Endothelial cell (in vitro differentiated cells): ENCODE measurements around the gene GNA12. TPM values are rescaled to one million over a fixed set of nuclear protein-coding genes. Genes with fewer than 3 reads are reported as not detected.

Experiments
- DNase-seq: peaks from one replicate; pipeline ENCODE4 v3.0.0; 2021; ENCODE audit warnings: low spot score
- H3K27ac Mint-ChIP-seq: one replicate; pipeline ENCODE4 v1.8.0; 2021; ENCODE audit warnings: mixed read lengths, inconsistent platforms; ENCODE audit not compliant: unreplicated experiment
- H3K27me3 Mint-ChIP-seq: one replicate; pipeline ENCODE4 v1.8.0; 2021; ENCODE audit warnings: mild to moderate bottlenecking, moderate library complexity, mixed read lengths, inconsistent platforms; ENCODE audit not compliant: unreplicated experiment
- H3K36me3 Mint-ChIP-seq: one replicate; pipeline ENCODE4 v1.8.0; 2021; ENCODE audit warnings: mild to moderate bottlenecking, low read depth, mixed read lengths, inconsistent platforms; ENCODE audit not compliant: unreplicated experiment
- H3K4me1 Mint-ChIP-seq: one replicate; pipeline ENCODE4 v1.8.0; 2021; ENCODE audit warnings: mild to moderate bottlenecking, mixed read lengths, inconsistent platforms; ENCODE audit not compliant: unreplicated experiment
- H3K4me3 Mint-ChIP-seq: one replicate; pipeline ENCODE4 v1.8.0; 2021; ENCODE audit warnings: mild to moderate bottlenecking, mixed read lengths, inconsistent platforms; ENCODE audit not compliant: unreplicated experiment
- H3K9me3 Mint-ChIP-seq: one replicate; pipeline ENCODE4 v1.8.0; 2021; ENCODE audit warnings: mixed read lengths, inconsistent platforms; ENCODE audit not compliant: unreplicated experiment
- total RNA-seq: library from RNA; stranded (reverse); fragmentation: NEBNext Ultra II Directional; extraction: Animal tissue kit (Norgen Biotek cat#: 25700); gene quantifications from one replicate; pipeline ENCODE4 v1.2.1, GENCODE V29; 2021; ENCODE audit not compliant: unreplicated experiment
- TF ChIP-seq, protein P1 (sequence below): fragments of 200-600 bp; sonication (generic); IDR thresholded peaks from one replicate; pipeline ENCODE4 v1.5.0; 2021; ENCODE audit warnings: antibody characterized with exemption; ENCODE audit not compliant: unreplicated experiment

The GNA12 gene
- total RNA-seq, 1 donor from 2014 or later, result 105 TPM

DNA sequence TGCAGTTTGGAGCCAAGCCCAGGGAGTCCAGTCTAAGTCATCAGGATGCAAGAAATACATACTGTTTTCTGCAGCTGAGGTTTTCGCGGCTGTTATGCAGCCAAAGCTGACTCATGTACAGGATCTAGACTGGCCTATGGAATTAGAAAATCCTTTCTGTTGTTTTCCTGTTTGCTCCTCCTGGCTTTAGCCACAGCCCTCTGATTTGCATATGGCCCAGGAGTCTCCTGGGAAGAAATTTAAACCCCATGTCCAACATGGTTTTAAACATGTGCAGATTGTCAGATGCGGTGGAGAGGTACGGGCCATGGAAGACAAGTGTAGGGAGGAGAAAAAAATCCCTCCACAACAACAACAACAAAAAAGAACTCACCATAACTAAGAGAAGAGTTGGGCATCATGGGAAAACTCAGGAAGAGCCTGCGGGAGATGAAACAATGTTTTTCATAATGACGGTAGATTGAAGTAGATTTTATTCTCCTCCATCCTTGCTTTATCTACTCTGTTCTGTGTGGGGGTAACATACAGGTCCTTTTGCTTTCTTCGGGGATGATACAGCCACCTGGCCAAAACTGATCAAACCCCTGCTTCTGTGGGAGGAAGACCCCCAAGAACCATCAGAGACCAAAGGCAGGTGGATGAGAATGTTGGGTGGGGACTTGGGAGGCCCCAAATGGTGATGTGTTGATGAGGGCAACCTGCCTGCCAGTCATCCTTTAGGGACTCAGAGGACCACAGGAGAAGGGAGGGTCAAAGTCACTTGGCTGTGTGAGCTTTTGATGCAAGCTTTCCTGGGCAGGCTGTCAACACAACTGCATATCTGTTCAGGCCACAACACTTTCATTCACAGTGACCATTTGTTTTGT, 29.8 kb upstream of the GNA12 start:
- Mint-ChIP-seq H3K4me1 (peaks cover 29% of the 10 kb centered on the region), H3K27me3 (peaks cover 5% of the 10 kb centered on the region), H3K4me3 (peak overlapping the region; percentile 34), H3K9me3 (no peaks in the 10 kb centered on the region), H3K36me3 (no peaks in the 10 kb centered on the region), H3K27ac (peak overlapping the region; percentile 100)
- DNase-seq, result no peak
- TF ChIP-seq, protein P1, sequence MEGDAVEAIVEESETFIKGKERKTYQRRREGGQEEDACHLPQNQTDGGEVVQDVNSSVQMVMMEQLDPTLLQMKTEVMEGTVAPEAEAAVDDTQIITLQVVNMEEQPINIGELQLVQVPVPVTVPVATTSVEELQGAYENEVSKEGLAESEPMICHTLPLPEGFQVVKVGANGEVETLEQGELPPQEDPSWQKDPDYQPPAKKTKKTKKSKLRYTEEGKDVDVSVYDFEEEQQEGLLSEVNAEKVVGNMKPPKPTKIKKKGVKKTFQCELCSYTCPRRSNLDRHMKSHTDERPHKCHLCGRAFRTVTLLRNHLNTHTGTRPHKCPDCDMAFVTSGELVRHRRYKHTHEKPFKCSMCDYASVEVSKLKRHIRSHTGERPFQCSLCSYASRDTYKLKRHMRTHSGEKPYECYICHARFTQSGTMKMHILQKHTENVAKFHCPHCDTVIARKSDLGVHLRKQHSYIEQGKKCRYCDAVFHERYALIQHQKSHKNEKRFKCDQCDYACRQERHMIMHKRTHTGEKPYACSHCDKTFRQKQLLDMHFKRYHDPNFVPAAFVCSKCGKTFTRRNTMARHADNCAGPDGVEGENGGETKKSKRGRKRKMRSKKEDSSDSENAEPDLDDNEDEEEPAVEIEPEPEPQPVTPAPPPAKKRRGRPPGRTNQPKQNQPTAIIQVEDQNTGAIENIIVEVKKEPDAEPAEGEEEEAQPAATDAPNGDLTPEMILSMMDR, result no peak

DNA sequence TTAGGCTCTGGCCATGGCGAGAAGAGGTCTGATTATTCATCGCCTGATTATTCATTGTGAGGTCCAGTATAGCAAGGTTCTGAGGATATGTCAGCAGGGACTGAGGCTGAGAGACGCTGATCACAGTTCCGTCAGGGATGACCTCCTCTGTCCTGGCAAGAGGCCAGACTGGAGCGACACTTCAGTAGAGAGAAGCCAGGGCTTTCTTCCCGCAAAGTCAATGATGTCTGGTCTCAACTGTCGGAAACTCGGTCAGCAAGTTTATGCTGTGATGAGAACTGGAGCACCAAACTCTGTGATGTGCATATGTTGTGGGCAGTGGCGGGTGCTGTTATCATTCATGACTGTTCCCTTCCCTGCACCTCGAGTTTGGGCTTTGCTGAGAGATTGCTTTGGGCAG, 29.0 kb upstream of the GNA12 start:
- TF ChIP-seq, protein P1, result no peak
- Mint-ChIP-seq H3K9me3 (no peaks in the 10 kb centered on the region), H3K4me3 (no peak overlapping the region), H3K4me1 (peaks cover 27% of the 10 kb centered on the region), H3K27ac (peak overlapping the region; percentile 80), H3K36me3 (no peaks in the 10 kb centered on the region), H3K27me3 (peaks cover 5% of the 10 kb centered on the region)
- DNase-seq, result no peak

DNA sequence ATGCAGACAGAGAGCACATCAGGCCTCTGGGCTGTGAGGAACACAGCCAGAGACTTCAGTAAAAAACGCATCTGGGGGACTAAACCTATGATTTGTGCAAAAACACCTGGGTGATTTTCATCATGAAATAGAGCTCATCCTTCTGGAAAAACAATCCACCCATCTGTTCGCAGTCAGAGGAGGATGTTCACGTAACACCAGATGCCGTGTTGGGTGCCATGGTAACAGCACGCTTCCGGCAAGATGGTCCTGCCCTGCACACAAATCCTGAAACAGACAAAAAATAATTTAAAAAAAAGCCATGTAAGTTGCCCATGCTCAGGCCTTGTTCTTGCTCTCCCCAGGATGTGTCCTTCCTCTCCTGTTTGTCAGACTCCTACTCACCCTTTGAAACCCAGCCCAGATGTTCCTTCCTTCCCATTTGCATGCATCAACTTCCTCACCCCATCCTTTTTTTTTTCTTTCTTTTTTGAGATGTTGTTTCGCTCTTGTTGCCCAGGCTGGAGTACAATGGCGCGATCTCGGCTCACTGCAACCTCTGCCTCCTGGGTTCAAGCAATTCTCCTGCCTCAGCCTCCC, 28.3 kb upstream of the GNA12 start:
- H3K27me3 Mint-ChIP-seq, result peaks cover 5% of the 10 kb centered on the region
- no peak for DNase-seq

DNA sequence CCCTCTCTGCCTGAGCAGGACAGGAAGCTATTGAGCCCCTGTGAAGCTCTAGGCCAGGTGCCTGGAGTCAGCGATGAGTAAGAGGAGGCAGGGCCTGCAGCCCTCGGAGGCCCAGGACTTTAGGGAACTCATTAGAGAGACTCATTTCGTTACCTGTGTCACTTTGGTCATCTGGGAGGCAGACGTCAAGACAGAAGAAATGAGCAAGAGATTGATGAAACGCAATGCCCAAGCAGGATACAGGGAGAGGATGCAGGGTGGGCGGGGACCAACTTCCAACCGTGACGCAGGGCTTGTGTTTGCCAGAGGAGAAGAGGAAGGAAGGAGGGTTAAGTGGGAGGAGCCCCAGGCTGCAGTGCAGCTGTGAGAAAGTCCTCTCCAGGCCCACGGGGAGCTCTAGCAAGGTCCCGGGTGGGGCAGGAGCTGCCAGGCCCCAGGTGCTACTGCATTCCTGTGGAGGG, 26.4 kb upstream of the GNA12 start:
- Mint-ChIP-seq H3K27ac (no peak overlapping the region), H3K4me3 (no peak overlapping the region), H3K9me3 (no peaks in the 10 kb centered on the region), H3K4me1 (peaks cover 27% of the 10 kb centered on the region), H3K27me3 (peaks cover 5% of the 10 kb centered on the region), H3K36me3 (no peaks in the 10 kb centered on the region)
- DNase-seq, result peak; percentile 52
- TF ChIP-seq, protein P1, result no peak

More for the DNA sequence above, 28.3 kb upstream of the GNA12 start:
- Mint-ChIP-seq H3K36me3 (no peaks in the 10 kb centered on the region), H3K4me3 (no peak overlapping the region), H3K9me3 (no peaks in the 10 kb centered on the region), H3K27ac (peak overlapping the region; percentile 44), H3K4me1 (peaks cover 27% of the 10 kb centered on the region)
- TF ChIP-seq, protein P1, result no peak

DNA sequence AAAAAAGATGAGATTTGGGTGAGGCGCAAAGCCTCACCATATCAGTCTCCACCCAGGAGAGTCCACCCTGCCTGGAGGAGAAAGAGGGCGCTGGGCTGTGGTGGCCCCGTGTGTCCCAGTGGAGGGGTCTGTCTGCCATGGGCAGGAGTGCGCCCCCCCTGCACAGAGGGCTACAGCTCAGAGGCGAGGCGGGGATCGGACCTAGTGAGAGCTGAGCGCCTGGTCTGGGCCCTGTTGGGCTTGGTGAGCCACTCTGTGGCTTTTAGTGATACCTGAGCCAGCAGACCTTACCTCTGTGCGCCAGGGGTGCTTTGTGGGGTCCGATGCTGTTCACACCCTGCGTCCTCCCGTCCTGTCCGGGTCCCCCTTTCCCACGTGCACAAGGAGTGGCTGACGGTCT, 25.9 kb upstream of the GNA12 start:
- Mint-ChIP-seq H3K27me3 (peaks cover 5% of the 10 kb centered on the region), H3K27ac (no peak overlapping the region), H3K9me3 (no peaks in the 10 kb centered on the region), H3K4me1 (peaks cover 28% of the 10 kb centered on the region), H3K36me3 (no peaks in the 10 kb centered on the region), H3K4me3 (no peak overlapping the region)
- DNase-seq, result no peak
- TF ChIP-seq, protein P1, result no peak
